Activated naive CD4-positive, alpha-beta T cell treated with anti-CD3 and anti-CD28 coated beads, Interleukin-2, amount 50 U/mL, for 16 hours (primary cell): ENCODE data around the gene UBXN7.
"Not testable (repeated sequence)": the region's sequence is repeated elsewhere in the genome, so short reads cannot be mapped to it uniquely, and the experiment has no call there.

Source experiments
- DNase-seq: peaks from one replicate; pipeline ENCODE4 v3.0.0-alpha.2; 2020

Gene UBXN7

GRCh38 chr3:196314597-196314996 lies 117.6 kb downstream of the UBXN7 start:
- no peak for DNase-seq

- DNase-seq: not testable (repeated sequence)
Measured at GRCh38 chr3:196314086-196314485, 118.1 kb downstream of the UBXN7 start.

- DNase-seq: not testable (repeated sequence)
Measured at GRCh38 chr3:196302960-196303359, 129.3 kb downstream of the UBXN7 start.

GRCh38 chr3:196302551-196302950 lies 129.7 kb downstream of the UBXN7 start:
- not testable (repeated sequence) for DNase-seq

- DNase-seq: no peak
Measured at GRCh38 chr3:196298521-196298920, 133.7 kb downstream of the UBXN7 start.
